HG03097 (cell line): ENCODE measurements around the gene SIRPB2.
"Not testable (repeated sequence)": the region's sequence is repeated elsewhere in the genome, so short reads cannot be mapped to it uniquely, and the experiment has no call there.

Source experiments
- ATAC-seq: cut with Tn5 transposase; IDR thresholded peaks from one replicate; pipeline ENCODE4 v1.9.1; 2021; ENCODE audit not compliant: unreplicated experiment, low FRiP score

SIRPB2 gene

DNA sequence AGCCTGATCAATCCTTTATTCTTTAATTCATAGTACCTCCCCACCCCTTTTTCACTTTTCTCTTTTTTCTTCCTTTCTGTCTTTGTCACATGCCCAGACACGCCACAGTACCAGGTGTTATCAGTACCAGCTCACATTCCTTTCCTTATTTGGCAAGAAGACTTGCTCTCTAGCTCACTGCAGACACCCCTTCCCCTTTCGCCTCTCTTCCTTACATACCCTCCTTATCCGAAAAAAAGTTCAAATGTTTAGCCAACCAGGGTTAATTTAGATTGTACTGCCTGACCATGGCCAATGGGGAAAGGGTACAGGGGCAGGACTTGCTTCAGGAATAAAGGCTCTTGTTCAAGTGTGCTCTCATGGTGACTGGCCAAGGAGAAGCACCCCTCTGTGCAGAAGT lies 9.3 kb upstream of the SIRPB2 start:
- ATAC-seq: no peak

DNA sequence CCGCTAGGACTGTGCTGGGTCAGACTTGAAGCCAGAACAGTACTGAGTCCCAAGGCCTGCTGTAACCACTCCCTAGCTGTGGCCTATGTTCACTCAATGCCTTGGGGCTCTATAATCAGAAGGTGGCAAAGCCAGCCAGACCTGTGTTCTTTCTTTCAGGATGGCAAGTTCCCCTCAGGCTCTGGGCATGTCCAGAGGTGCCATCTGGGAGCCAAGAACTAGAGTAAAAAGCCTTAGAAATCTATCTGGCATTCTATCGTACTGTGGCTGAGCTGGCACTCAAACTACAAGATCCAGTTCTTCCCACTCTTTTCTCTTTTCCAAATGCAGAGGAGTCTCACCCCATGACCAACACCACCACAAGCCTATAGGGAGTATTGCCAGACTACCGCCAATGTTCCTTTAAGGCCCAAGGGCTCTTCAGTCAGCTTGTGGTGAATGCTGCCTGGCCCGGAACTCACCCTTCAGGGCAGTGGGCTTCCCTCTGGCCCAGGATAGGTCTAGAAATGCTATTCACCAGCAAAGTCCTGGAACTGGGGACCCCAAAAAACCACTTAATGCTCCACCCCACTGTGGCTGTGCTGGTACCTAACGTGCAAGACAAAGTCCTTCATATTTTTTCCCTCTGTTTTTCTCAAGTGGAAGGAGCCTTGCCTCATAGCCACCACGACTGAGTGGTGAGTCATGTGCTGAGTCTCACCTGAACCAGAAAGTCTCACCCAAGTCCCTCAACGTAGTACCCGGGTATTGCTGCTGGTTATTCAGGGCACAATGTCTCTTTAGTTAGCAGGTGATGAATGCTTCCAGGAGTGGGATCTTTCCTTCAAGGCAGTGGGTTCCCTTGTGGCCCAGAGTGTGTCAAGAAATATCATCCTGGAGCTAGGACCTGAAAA lies 8.6 kb upstream of the SIRPB2 start:
- no peak for ATAC-seq

DNA sequence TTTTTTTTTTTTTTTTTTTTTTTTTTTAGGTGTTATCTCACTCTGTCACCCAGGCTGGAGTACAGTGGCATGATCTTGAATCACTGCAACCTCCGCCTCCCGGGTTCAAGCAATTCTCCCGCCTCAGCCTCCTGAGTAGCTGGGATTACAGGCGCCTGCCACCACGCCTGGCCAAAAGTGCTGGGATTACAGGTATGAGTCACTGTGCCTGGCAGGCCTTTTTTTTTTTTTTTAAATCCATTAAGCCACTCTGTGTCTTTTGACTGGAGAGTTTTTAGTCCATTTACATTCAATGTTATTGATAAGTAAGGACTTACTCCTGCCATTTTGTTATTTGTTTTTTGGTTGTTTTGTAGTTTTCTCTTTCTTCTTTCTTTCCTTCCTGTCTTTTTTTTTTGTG lies 6.2 kb upstream of the SIRPB2 start:
- not testable (repeated sequence) for ATAC-seq

DNA sequence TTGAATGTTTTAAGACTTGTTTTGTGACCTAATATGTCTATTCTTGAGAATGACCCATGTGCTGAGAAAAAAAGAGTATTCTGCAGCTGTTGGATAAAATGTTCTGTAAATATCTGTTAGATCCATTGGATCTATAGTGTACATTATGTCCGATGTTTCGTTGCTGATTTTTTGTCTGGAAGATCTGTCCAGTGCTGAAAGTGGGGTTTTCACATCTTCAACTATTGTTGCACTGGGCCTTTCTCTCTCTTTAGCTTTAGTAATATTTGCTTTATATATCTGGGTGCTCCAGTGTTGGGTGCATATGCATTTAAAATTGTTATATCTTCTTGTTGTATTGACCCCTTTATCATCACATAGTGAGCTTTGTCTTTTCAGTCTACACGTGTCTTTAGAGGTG lies 5.7 kb upstream of the SIRPB2 start:
- ATAC-seq: no peak

DNA sequence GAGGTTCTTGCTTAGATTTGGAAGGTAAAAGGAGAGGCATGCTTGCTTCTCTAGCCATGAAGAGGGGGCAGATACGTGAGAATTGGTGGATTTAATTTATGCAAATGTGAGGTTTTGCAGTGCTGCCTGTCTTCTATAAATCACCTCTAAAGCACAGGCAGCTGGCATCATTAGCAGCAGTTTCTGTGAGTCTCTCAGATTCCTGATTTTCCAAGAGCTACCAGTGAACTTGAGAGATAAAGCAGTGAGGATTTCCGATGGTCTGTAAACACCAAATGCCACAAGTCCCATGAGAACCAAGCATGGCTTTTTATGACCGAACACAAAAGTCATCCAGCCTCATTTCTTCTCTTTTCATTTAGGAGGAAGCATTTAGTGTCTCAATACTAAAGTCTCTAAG lies 3.2 kb upstream of the SIRPB2 start:
- no peak for ATAC-seq

DNA sequence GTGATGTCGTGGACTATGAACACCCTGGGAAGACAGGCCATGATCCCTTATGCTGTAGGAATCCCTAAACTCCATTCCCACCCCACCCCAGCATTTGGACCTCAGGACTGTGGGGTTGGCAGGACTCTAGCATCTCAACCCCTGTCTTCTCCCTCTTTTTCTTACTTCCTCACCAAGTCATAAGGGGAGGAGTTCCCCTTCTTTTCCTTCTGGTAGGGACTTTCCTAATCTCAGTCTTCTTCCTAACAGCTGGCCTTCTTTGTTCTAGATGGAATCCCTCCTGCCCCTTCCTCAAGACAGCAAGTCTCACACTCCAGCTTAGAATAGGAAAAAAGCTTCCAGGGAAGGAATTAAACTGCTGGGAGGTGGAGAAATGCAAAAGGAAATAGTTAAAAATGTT lies 2.3 kb upstream of the SIRPB2 start:
- ATAC-seq: no peak

DNA sequence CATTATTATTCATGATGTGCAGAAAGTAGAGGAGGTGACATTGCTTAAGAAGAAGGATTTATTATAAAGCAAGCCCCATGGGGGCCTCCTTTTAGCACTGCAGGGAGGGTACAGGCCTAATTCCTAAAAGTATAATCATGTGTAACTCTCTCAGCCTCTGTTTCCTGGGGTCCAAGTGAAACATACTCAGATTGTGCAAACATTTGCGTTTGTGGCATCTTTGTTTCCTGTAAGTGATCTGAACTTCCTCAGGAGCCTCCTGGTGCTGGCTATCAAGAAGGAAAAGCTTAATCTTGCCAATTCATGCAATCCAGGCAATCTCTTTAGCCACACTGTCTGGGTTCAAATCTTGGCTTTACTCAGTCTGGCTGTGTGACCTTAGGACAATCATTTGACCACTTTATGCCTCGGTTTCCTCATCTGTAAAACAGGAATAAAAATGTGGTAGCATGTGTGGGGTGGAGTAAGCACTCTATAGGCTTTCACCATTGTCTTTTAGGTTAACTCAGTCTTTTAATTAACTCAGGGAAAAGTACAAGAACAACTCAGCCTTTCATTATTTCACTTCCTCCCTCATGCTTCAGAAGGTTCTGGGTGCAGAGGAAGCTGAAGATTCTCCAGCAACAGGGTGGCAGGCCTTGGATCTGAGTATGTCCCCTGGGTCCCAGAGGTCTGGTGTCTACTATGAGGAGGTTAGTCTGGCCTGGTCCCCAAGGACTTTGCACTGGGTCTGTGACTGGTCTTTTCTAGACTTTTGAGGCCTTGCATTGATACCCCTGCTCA lies 831 bp upstream of the SIRPB2 start:
- no peak for ATAC-seq

DNA sequence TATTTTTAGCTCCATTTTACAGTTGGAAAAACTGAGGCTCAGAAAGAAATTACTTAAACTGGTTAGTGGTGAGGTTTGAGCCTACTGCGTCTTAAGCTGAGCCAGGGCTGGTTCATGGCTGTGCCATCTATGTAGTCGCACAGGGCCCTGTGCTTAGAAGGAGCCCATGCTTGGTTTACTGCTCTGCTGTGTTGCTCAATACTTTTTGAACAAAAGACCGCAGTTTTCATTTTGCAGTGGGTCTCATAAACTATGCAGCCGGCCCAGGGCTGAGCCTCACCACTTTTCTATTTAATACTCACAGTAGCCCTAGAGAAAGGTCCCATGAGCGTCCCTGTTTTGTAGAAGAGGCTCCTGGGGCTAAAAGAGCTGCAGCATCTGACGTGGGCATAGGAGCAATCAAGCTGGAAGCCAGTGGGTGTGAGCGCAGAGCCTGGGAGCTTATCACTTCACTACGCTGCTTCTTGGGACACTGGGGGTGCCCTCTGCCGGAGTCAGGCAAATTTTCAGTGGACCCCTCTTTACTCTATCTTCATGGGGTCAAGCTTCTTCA lies 501 bp downstream of the SIRPB2 start:
- ATAC-seq: no peak

DNA sequence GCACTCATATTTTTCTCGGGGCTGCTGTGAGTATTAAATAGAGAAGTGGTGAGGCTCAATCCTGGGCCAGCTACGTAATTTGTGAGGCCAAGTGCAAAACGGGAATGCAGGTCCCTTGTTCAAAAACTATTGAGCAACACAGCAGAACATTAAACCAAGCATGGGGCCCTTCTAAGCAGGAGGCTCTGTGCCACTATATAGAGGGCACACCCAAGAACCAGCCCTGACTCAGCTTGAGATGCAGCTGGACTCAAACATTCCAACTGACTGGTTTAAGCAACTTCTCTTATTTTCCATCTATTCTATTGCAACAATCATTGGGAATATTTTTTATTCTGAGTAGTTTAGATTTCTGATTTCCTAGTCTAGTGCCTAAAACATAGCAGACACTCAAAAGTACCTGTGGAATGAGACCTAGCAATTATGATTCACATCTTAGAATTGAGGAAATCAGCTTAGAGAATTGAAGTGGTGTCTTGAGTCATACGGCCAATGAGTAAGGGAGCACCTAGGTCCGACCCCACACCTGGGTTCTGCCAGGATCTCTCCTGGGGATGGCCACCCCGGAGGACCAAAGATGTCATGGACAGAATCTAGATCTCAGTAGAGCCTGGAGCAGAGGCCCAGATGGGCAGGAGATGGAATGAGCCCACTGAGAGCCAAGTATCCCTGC lies 1.3 kb downstream of the SIRPB2 start:
- no peak for ATAC-seq

DNA sequence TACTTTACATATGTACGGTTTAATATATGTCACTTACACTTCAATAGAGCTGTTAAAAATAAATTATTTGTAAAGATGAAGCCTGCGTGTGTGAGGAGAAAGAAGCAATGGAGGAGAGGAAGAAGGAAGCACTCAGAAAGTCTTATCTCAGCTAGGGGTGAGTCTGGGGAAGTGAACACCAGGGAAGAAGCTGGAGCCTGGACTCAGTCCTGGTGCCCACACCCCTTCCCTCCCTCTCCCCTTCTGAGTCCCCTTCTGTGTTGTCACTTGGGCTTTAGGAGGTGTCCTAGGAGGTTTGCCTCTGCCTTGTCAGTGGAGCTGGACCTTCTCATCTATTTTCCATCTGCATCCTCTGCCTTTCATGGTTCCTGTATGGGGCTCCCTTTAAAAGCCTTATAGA lies 1.9 kb downstream of the SIRPB2 start:
- ATAC-seq: no peak

DNA sequence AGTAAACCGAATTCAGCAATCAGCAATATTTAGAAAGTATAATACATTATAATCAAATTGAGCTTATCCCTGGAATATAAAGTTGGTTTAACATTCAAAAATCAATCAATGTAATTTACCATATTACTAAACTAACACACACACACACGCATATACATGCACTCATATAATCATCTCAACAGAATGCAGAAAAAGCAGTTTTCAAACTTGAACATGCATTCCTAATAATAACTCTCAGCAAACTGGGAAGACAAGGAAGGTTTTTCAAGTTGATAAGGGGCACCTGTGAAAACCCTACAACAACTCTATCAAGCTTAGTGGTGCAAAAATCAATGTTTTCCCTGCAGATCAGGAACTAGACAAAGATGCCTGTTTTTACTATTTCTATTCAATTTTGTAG lies 4.7 kb downstream of the SIRPB2 start:
- no peak for ATAC-seq

DNA sequence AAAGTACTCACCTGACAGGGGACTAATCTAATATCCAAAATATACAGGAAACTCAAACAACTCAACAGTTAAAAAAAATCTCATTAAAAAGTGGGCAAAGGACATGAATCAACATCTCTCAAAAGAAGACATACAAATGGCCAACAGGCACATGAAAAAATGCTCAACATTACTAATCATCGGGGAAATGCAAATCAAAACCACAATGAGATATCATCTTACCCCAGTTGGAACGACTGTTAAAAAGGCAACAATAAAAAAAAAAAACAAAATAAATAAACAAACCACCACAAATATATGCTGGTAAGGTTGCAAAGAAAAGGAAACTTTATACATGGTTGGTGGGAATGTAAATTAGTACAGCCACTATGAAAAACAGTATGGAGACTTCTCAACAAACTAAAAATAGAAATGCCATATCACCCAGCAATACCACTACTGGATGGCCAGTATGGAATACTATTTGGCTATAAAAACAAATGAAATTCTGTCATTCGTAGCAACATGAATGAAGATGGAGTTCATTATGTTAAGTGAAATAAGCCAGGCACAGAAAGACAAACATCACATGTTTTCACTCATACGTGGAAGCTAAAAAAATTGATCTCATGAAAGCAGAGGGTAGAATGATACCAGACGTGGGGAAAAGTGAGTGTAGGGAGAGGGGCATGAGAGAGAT lies 6.6 kb downstream of the SIRPB2 start:
- no peak for ATAC-seq

DNA sequence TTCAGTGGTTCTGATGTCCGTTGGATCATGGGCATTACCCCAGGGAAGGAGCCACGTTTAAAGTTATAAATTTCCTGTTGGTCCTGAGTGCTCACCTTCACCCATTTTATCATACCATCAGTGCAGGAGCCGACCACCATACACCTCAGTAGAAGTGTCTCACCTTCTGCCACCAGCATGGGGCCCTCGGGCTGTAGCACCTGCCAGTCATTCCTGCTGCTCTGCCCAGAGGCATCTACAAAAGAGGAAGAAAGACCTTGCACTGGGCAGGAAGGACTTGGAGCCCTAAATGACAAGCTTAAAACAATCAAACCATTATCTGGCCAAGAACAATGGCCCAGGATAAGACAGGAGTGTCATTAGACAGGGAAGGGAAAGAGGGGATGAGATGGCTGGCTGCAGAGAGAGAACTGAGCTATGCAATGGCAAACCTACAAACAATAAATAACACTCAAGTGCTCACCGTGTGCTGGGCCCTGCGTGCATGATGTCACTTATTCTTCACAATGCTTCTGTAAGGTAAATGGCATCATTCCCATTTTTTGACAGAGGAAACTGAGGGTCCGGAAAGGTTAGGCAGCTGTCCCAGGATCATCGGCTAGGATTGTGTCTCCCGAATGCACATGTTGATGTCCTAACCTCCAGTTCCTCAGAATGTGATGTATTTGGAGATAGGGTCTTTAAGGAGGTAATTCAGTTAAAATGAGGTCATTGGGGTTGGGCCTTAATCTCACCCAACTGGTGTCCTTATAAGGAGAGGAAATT lies 11.2 kb downstream of the SIRPB2 start:
- no peak for ATAC-seq

DNA sequence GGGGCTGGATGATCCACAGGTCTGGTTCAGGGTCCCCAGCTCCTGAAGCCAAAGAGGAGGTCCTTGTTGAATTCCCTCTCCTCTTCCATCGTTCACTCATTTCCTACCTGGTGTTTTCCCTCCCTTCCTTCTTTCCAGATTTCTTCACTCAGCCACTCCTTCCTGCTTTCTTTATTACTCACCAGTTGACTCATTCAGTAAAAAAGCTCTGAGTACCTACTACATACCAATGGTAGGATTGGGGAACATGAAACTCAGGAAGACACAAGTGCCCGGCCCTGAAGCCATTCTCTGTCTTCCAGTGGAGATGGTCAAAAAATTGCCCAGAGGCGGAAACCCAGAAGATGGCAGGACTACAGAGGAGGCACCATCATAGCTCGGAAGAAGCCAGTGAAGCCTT lies 12.7 kb downstream of the SIRPB2 start:
- no peak for ATAC-seq

DNA sequence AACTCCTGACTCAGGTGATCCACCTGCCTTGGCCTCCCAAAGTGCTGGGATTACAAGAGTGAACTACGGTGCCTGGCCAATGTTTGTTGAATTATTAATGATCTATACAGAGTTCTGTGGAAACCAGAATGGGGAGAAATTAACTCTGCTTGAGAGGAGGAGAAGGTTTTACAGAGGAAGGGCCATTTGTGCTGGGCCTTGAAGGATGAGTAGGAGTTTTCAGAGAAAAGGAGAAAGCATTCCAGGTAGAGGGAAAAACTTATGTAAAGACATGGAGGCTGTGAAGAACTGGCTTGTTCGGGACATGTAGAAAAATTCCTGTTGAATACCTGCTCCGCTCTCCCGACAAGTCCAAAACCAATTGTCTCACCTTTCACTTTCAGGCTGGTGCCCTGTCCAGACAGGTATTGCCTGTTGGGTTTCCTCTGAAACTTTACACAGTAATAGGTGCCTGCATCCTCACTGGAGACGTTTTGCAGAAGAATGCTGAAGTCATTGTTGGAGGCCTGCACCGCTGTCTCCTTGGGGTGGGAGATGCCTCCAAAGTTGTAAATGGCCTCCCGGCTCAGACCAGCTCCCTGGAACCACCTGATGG lies 13.2 kb downstream of the SIRPB2 start:
- ATAC-seq: no peak

DNA sequence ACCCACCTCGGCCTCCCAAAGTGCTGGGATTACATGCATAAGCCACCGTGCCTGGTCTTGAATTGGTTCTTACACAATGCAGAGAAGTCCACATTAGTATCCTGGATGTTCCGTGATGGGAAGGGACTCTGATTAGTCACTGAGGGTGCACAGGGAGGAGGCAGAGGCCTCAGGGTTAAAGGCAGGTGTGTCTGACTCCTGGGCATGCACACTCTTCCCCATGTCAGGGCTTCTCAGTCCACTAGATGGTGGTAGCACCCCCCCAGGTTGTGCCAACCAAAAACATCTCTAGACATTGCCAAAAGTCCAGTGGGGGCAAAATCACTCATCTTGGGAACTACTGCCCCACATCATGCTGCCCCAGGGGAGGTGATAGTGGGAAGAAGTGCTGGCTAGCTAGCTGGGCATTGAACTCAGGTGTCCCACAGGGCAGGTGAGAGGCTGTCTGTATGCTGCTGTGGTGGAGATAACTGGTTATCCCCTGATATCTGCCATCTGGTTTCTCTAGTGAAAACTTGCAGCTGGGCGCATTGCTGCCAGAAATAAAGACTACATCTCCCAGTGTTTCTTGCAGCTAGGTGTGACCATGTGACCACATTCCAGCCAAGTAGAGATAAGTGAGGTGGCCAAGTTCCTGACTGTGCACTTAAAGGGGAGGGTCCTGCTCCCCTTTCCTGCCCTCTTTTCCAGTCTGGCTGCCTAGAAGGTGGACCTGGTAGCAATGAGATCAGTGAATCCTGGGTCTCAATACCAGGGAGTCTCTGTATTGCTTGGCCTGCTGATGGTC lies 16.2 kb downstream of the SIRPB2 start:
- no peak for ATAC-seq

DNA sequence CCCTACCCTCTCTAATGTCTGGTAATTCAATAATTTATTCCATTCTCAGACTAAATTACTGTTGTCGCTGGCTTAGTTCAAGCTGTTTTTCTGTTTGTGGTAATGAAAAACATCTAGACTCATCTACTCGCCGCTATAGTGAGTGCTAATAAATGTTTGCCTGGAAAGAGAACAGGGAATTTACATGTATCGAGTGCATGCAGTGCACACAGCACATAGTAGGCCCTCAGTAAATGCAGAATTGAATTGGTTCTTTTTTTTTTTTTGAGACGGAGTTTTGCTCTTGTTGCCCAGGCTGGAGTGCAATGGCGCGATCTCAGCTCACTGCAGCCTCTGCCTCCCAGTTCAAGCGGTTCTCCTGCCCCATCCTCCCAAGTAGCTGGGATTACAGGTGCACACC lies 16.9 kb downstream of the SIRPB2 start:
- no peak for ATAC-seq
